OCI-LY7 (cell line): ENCODE data around the gene ODC1. TPM values are rescaled to one million over a fixed set of nuclear protein-coding genes. Genes with fewer than 3 reads are reported as not detected.

Source experiments
- BruUV-seq: library from RNA; stranded (reverse); fragments of 400-500 nt; replicated peaks from 2 replicates; lab custom pipeline; 2021; lab: Mats Ljungman, UMichigan
- CTCF ChIA-PET: fragments of 300-600 bp; sonication (Branson Sonifier 250); formaldehyde crosslinking; loops from one replicate; lab custom pipeline; 2022; ENCODE audit warnings: antibody characterized with exemption; ENCODE audit not compliant: unreplicated experiment; lab: Charles Lee
- POLR2A ChIA-PET: fragments of 300-600 bp; sonication (Branson Sonifier 250); formaldehyde crosslinking; loops from one replicate; lab custom pipeline; 2022; ENCODE audit warnings: antibody characterized with exemption; lab: Charles Lee
- DNase-seq: peaks from one replicate; pipeline ENCODE4 v3.0.0-alpha.2; 2015; ENCODE audit warnings: low spot score
- H2AFZ ChIP-seq: fragments of 200-600 bp; sonication (generic), shearing (Covaris generic); 2 replicates; pipeline ENCODE4 v1.6.1; 2014; ENCODE audit warnings: mild to moderate bottlenecking, antibody characterized with exemption, low read length, moderate library complexity
- H3K27ac ChIP-seq: fragments of 200-600 bp; sonication (generic); 2 replicates; pipeline ENCODE4 v1.5.1; 2014; ENCODE audit warnings: mixed run types, low read depth, mild to moderate bottlenecking, moderate library complexity, low read length, inconsistent platforms; ENCODE audit not compliant: poor library complexity, severe bottlenecking
- H3K36me3 ChIP-seq: fragments of 200-600 bp; sonication (generic); 2 replicates; pipeline ENCODE4 v1.6.1; 2014; ENCODE audit warnings: mild to moderate bottlenecking, antibody characterized with exemption, low read length, moderate library complexity, mixed read lengths; ENCODE audit not compliant: insufficient read depth
- H3K4me1 ChIP-seq: fragments of 200-600 bp; sonication (generic); 2 replicates; pipeline ENCODE4 v1.5.1; 2014; ENCODE audit warnings: mild to moderate bottlenecking, low read length; ENCODE audit not compliant: insufficient read depth, poor library complexity, severe bottlenecking
- H3K4me2 ChIP-seq: fragments of 200-600 bp; sonication (generic); 2 replicates; pipeline ENCODE4 v1.6.1; 2014; ENCODE audit warnings: mild to moderate bottlenecking, low read length
- H3K4me3 ChIP-seq: fragments of 200-600 bp; sonication (generic); 2 replicates; pipeline ENCODE4 v1.5.1; 2014; ENCODE audit warnings: mild to moderate bottlenecking, low read depth, low read length; ENCODE audit not compliant: poor library complexity, severe bottlenecking
- H3K79me2 ChIP-seq: fragments of 200-600 bp; sonication (generic); 2 replicates; pipeline ENCODE4 v1.6.1; 2016; ENCODE audit warnings: low read depth, mild to moderate bottlenecking, low read length, moderate library complexity, mixed read lengths; ENCODE audit not compliant: insufficient read depth
- H3K9me2 ChIP-seq: fragments of 200-600 bp; sonication (generic); 2 replicates; pipeline ENCODE4 v1.6.1; 2016; ENCODE audit warnings: mild to moderate bottlenecking, low read length, mixed read lengths; ENCODE audit not compliant: insufficient read depth
- H3K9me3 ChIP-seq: fragments of 200-600 bp; sonication (generic); 2 replicates; pipeline ENCODE4 v1.6.1; 2014; ENCODE audit warnings: mild to moderate bottlenecking, mixed run types, low read length, mixed read lengths
- H4K20me1 ChIP-seq: fragments of 200-600 bp; sonication (generic); 2 replicates; pipeline ENCODE4 v1.6.1; 2014; ENCODE audit warnings: mild to moderate bottlenecking, antibody characterized with exemption, low read length, moderate library complexity, mixed read lengths; ENCODE audit not compliant: insufficient read depth
- CTCF ChIP-seq: fragments of 200-600 bp; sonication (generic); conservative IDR thresholded peaks from 2 replicates; pipeline ENCODE4 v1.5.1; 2014; ENCODE audit warnings: mild to moderate bottlenecking, antibody characterized with exemption, low read length, moderate library complexity, mixed read lengths
- EZH2phosphoT487 ChIP-seq: fragments of 200-600 bp; sonication (generic); IDR thresholded peaks from 2 replicates; pipeline ENCODE4 v1.6.1; 2018; ENCODE audit warnings: low read depth, borderline replicate concordance, mild to moderate bottlenecking, mixed run types, antibody characterized with exemption, low read length, moderate library complexity, mixed read lengths
- intact Hi-C: fragments of 100-400 bp; cut with micrococcal nuclease; formaldehyde crosslinking; loops from one replicate; pipeline ENCODE4 v1.10.0; 2022; ENCODE audit not compliant: unreplicated experiment
- total RNA-seq, 2 experiments: library from RNA; depleted of rRNA in 1 of 2; stranded (reverse); fragments of >200 nt in 1 of 2; shearing (Covaris generic) in 1 of 2; gene quantifications; 2 replicates each; pipeline ENCODE4 v1.2.3, GENCODE V29; 2014 to 2022

ODC1 gene
- total RNA-seq, 2 experiments from 2014 or later: 256 to 273 TPM

- Histone ChIP-seq H3K4me3 (no peak overlapping the region), H3K4me1 (peaks cover 29% of the 10 kb centered on the region), H3K9me3 (no peaks in the 10 kb centered on the region), H3K9me2 (no peaks in the 10 kb centered on the region), H3K4me2 (no peak overlapping the region), H2AFZ (no peak overlapping the region), H3K79me2 (no peaks in the 10 kb centered on the region), H3K27ac (no peak overlapping the region), H3K36me3 (no peaks in the 10 kb centered on the region), H4K20me1 (no peaks in the 10 kb centered on the region)
- TF ChIP-seq CTCF: no peak
- no peak for TF ChIP-seq EZH2phosphoT487
- no TSS peak for BruUV-seq
- intact Hi-C loops: no loop called here
- CTCF ChIA-PET: no interaction called here
- no peak for DNase-seq
- POLR2A ChIA-PET: no interaction called here
Measured at GRCh38 chr2:10404324-10405143, 43.6 kb downstream of the ODC1 start.

GRCh38 chr2:10402653-10403215 lies 45.4 kb downstream of the ODC1 start:
- no peaks in the 10 kb centered on the region for H3K79me2 ChIP-seq
- no peaks in the 10 kb centered on the region for H4K20me1 ChIP-seq
- no TSS peak for BruUV-seq
- no peaks in the 10 kb centered on the region for H3K9me3 ChIP-seq
- H3K9me2 ChIP-seq: no peaks in the 10 kb centered on the region
- TF ChIP-seq CTCF (no peak), EZH2phosphoT487 (no peak)
- H3K36me3 ChIP-seq: no peaks in the 10 kb centered on the region
- no peak overlapping the region for H3K4me2 ChIP-seq
- intact Hi-C loops: no loop called here
- no peak overlapping the region for H3K27ac ChIP-seq
- DNase-seq: no peak
- H3K4me3 ChIP-seq: no peak overlapping the region
- ChIA-PET POLR2A (interaction anchor here (0.6 to 0.7 kb wide), 2 partner anchors 90 to 135 kb away, joined by 3 to 4 read pairs; no protein-coding TSS in a partner anchor), CTCF (interaction anchor here (0.6 kb wide), 1 partner anchor 36 kb away, joined by 3 read pairs; no protein-coding TSS in a partner anchor)
- peaks cover 11% of the 10 kb centered on the region for H3K4me1 ChIP-seq
- H2AFZ ChIP-seq: no peak overlapping the region

- peaks cover 5% of the 10 kb centered on the region for H3K4me1 ChIP-seq
- no peak for TF ChIP-seq EZH2phosphoT487
- TF ChIP-seq CTCF: no peak
- no peak overlapping the region for H3K4me2 ChIP-seq
- H3K36me3 ChIP-seq: no peaks in the 10 kb centered on the region
- H4K20me1 ChIP-seq: no peaks in the 10 kb centered on the region
- H3K9me3 ChIP-seq: no peaks in the 10 kb centered on the region
- BruUV-seq: no TSS peak
- intact Hi-C loops: no loop called here
- no peaks in the 10 kb centered on the region for H3K9me2 ChIP-seq
- DNase-seq: no peak
- H3K4me3 ChIP-seq: no peak overlapping the region
- H3K27ac ChIP-seq: no peak overlapping the region
- POLR2A ChIA-PET: no interaction called here
- H2AFZ ChIP-seq: no peak overlapping the region
- H3K79me2 ChIP-seq: no peaks in the 10 kb centered on the region
- CTCF ChIA-PET: no interaction called here
Measured at GRCh38 chr2:10402062-10402585, 46.0 kb downstream of the ODC1 start.
